PFSK-1 (cell line): Measurements from ENCODE around the gene ZNF135.

Experiments
- FOXP2 ChIP-seq: optimal IDR thresholded peaks from 2 replicates; pipeline ENCODE3; 2011; ENCODE audit warnings: borderline replicate concordance, control low read depth, inconsistent platforms; ENCODE audit not compliant: insufficient read depth; ENCODE audit errors: extremely low read length, extremely low read depth
- POLR2AphosphoS5 ChIP-seq: IDR thresholded peaks from 2 replicates; pipeline ENCODE4 v1.6.1; 2012; ENCODE audit warnings: low read depth, mild to moderate bottlenecking, control low read depth, low read length, moderate library complexity
- REST ChIP-seq, 2 experiments: IDR thresholded peaks; 2 replicates each; pipeline versions ENCODE4 v1.6.1 to v1.8.0; 2011 to 2012; ENCODE audit warnings: low read depth in 2 of 2, low read length in 2 of 2, control low read depth in 1 of 2, inconsistent platforms in 1 of 2, mild to moderate bottlenecking in 1 of 2, moderate library complexity in 1 of 2; ENCODE audit not compliant: insufficient read depth in 1 of 2
- SIN3A ChIP-seq: IDR thresholded peaks from 2 replicates; pipeline ENCODE4 v1.6.1; 2012; ENCODE audit warnings: mild to moderate bottlenecking, low read length, moderate library complexity, borderline replicate concordance; ENCODE audit not compliant: insufficient read depth
- TAF1 ChIP-seq: IDR thresholded peaks from 2 replicates; pipeline ENCODE4 v1.6.1; 2012; ENCODE audit warnings: low read length, control low read depth, borderline replicate concordance; ENCODE audit not compliant: insufficient read depth

GRCh38 chr19:58052256-58052655 lies 6.8 kb upstream of the ZNF135 start:
- no peak for TF ChIP-seq REST (IDR thresholded peaks at IDR 0.05; ENCODE audit: insufficient read depth in 1 of 2, low read depth in 2 of 2, low read length in 2 of 2)
- TF ChIP-seq POLR2AphosphoS5: no peak
- TF ChIP-seq TAF1: no peak
- TF ChIP-seq SIN3A: no peak
- TF ChIP-seq FOXP2: no peak
